ENCODE results near the gene ARHGEF33.

The ARHGEF33 gene

GRCh38 chr2:38866773-38867443 lies 22.8 kb upstream of the ARHGEF33 start:
- TF ChIP-seq CTCF (IDR thresholded peaks at IDR 0.05; ENCODE audit: insufficient read depth, low read length, poor library complexity, severe bottlenecking), result no peak
- no peak for DNase-seq (ENCODE audit: extremely low read depth, insufficient read length)

GRCh38 chr2:38871432-38871831 lies 18.2 kb upstream of the ARHGEF33 start:
- no peak for TF ChIP-seq CTCF (IDR thresholded peaks at IDR 0.05; ENCODE audit: insufficient read depth, low read length, poor library complexity, severe bottlenecking)
- Histone ChIP-seq H3K36me3 (ENCODE audit: control insufficient read depth, insufficient read depth, low read length) (no peaks in the 10 kb centered on the region; the same call in 1 of the 2 replicates), H3K4me3 (replicated peaks; ENCODE audit: low read depth, low read length) (no peak overlapping the region), H3K27me3 (replicated peaks; ENCODE audit: control insufficient read depth, insufficient read depth, low read length) (no peaks in the 10 kb centered on the region)
- no peak for DNase-seq (ENCODE audit: extremely low read depth, insufficient read length)

More at GRCh38 chr2:38866773-38867443, 22.8 kb upstream of the ARHGEF33 start:
- Histone ChIP-seq H3K4me3 (replicated peaks; ENCODE audit: low read depth, low read length) (no peak overlapping the region), H3K27me3 (replicated peaks; ENCODE audit: control insufficient read depth, insufficient read depth, low read length) (no peaks in the 10 kb centered on the region), H3K36me3 (ENCODE audit: control insufficient read depth, insufficient read depth, low read length) (peaks cover 2% of the 10 kb centered on the region; the same call in 1 of the 2 replicates)

- no peak for DNase-seq (ENCODE audit: extremely low read depth, insufficient read length)
- Histone ChIP-seq H3K4me3 (replicated peaks; ENCODE audit: low read depth, low read length) (no peak overlapping the region), H3K36me3 (ENCODE audit: control insufficient read depth, insufficient read depth, low read length) (no peaks in the 10 kb centered on the region; the same call in 1 of the 2 replicates), H3K27me3 (replicated peaks; ENCODE audit: control insufficient read depth, insufficient read depth, low read length) (no peaks in the 10 kb centered on the region)
- no peak for TF ChIP-seq CTCF (IDR thresholded peaks at IDR 0.05; ENCODE audit: insufficient read depth, low read length, poor library complexity, severe bottlenecking)
Observed at GRCh38 chr2:38873763-38874162, 15.9 kb upstream of the ARHGEF33 start.

- Histone ChIP-seq H3K4me3 (replicated peaks; ENCODE audit: low read depth, low read length) (peak overlapping the region; percentile 97), H3K27me3 (replicated peaks; ENCODE audit: control insufficient read depth, insufficient read depth, low read length) (no peaks in the 10 kb centered on the region), H3K36me3 (ENCODE audit: control insufficient read depth, insufficient read depth, low read length) (no peaks in the 10 kb centered on the region; the same call in 1 of the 2 replicates)
- DNase-seq (ENCODE audit: extremely low read depth, insufficient read length), result no peak
- TF ChIP-seq CTCF (IDR thresholded peaks at IDR 0.05; ENCODE audit: insufficient read depth, low read length, poor library complexity, severe bottlenecking), result no peak
Observed at GRCh38 chr2:38875227-38875575, 14.5 kb upstream of the ARHGEF33 start.

GRCh38 chr2:38875576-38876367 lies 13.9 kb upstream of the ARHGEF33 start, which contains the start of the genes DHX57 and MORN2:
DHX57 (minus strand) TSS chr2:38875934; CDS start chr2:38868405, 7,529 bp downstream.
MORN2 (plus strand) TSS chr2:38875976.
- DNase-seq (ENCODE audit: extremely low read depth, insufficient read length), result peak; percentile 83
- Histone ChIP-seq H3K4me3 (replicated peaks; ENCODE audit: low read depth, low read length) (peak within 1 kb of the TSS; percentile 97), H3K36me3 (ENCODE audit: control insufficient read depth, insufficient read depth, low read length) (no peaks in the 10 kb centered on the region; the same call in 1 of the 2 replicates), H3K27me3 (replicated peaks; ENCODE audit: control insufficient read depth, insufficient read depth, low read length) (no peaks in the 10 kb centered on the region)
- no peak for TF ChIP-seq CTCF (IDR thresholded peaks at IDR 0.05; ENCODE audit: insufficient read depth, low read length, poor library complexity, severe bottlenecking)

Data from GM06990 (cell line).